ENCODE results near the gene MUC6. TPM values are rescaled to one million over a fixed set of nuclear protein-coding genes. Genes with fewer than 3 reads are reported as not detected.

The MUC6 gene
- total RNA-seq, 1 donor from 2014 or later, result not detected

DNA sequence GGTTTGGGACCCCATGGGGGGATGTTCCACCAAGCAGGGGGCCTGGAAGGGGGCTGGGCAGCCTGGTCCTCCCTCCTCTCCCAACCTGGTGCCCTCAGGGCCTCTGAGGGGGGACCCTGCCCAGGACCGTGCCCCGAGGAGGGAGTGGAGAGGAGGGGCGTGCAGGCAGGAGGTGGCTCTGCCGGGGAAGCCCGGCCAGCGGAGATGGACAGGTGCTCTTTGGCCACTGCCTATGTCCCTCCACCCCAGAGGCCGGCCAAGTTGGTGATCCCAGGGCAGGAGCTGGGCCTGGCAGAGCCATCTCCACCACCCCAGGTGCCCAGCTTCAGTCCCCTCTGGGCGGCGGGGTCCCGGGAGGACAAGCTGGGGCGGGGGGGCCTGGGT, 40.5 kb upstream of the MUC6 start:
- no peak overlapping the region for H3K27ac ChIP-seq
- ATAC-seq, result no peak
- peaks cover 17% of the 10 kb centered on the region for H3K4me1 ChIP-seq
- intact Hi-C loops (cut with DNase I), result no loop called here
- H3K9me3 ChIP-seq, result no peaks in the 10 kb centered on the region
- H3K27me3 ChIP-seq, result no peaks in the 10 kb centered on the region
- TF ChIP-seq, protein P1, sequence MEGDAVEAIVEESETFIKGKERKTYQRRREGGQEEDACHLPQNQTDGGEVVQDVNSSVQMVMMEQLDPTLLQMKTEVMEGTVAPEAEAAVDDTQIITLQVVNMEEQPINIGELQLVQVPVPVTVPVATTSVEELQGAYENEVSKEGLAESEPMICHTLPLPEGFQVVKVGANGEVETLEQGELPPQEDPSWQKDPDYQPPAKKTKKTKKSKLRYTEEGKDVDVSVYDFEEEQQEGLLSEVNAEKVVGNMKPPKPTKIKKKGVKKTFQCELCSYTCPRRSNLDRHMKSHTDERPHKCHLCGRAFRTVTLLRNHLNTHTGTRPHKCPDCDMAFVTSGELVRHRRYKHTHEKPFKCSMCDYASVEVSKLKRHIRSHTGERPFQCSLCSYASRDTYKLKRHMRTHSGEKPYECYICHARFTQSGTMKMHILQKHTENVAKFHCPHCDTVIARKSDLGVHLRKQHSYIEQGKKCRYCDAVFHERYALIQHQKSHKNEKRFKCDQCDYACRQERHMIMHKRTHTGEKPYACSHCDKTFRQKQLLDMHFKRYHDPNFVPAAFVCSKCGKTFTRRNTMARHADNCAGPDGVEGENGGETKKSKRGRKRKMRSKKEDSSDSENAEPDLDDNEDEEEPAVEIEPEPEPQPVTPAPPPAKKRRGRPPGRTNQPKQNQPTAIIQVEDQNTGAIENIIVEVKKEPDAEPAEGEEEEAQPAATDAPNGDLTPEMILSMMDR (IDR thresholded peaks at IDR 0.05), result no peak
- peak; percentile 62 for DNase-seq
- H3K36me3 ChIP-seq, result no peaks in the 10 kb centered on the region
- H3K4me3 ChIP-seq, result no peak overlapping the region

DNA sequence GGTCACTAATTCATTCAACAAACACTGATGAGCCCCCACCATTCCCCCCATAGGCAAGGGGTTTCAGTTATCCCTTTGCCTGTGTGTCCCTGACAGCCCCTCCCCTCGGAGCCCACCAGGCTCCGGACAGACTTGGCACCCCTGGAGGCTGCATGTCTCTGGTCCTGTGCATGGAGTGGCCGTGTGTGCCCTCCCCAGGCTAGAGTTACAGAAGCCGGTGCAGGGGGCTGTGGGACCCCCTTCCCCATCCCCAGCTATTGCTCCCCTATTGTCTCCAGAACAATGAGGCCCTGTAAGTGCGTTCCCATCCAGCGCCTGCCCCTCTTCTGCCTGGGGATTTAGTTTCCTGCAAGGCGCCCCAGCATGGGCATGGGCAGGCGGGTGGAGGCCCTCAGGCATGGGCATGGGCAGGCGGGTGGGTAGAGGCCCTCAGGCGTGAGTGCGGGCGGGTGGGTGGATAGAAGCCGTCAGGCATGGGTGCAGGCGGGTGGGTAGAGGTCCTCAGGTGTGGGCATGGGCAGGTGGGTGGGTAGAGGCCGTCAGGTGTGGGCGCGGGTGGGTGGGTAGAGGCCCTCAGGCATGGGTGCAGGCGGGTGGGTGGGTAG, 39.6 kb upstream of the MUC6 start:
- Histone ChIP-seq H3K4me1 (peaks cover 17% of the 10 kb centered on the region), H3K36me3 (no peaks in the 10 kb centered on the region), H3K4me3 (no peak overlapping the region), H3K9me3 (no peaks in the 10 kb centered on the region), H3K27me3 (no peaks in the 10 kb centered on the region), H3K27ac (no peak overlapping the region)
- DNase-seq, result peak; percentile 36
- TF ChIP-seq, protein P1 (IDR thresholded peaks at IDR 0.05), result no peak
- no peak for ATAC-seq
- intact Hi-C loops (cut with DNase I), result no loop called here

DNA sequence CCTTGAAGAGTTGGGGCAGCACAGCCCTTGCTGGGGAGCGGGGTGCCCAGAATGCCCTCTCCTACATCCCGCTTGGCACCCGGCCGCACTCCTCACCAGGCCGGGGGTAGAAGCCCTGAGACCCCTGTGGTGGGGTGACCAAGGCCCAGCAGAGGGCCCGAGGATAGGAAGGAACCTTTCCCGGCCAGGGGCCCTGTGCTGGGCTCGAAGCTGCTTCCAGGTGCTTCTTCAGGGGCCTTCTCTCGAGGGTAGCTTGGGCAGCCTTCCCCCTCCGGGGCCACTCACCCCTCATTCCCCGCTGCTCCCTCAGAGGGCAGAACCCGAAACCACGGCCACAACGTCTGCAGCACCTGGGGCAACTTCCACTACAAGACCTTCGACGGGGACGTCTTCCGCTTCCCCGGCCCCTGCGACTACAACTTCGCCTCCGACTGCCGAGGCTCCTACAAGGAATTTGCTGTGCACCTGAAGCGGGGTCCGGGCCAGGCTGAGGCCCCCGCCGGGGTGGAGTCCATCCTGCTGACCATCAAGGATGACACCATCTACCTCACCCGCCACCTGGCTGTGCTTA, 38.9 kb upstream of the MUC6 start:
- TF ChIP-seq, protein P1 (IDR thresholded peaks at IDR 0.05), result no peak
- H3K9me3 ChIP-seq, result no peaks in the 10 kb centered on the region
- no peak overlapping the region for H3K4me3 ChIP-seq
- H3K36me3 ChIP-seq, result no peaks in the 10 kb centered on the region
- H3K27ac ChIP-seq, result no peak overlapping the region
- ATAC-seq, result no peak
- peak; percentile 58 for DNase-seq
- H3K4me1 ChIP-seq, result peaks cover 17% of the 10 kb centered on the region
- H3K27me3 ChIP-seq, result no peaks in the 10 kb centered on the region
- intact Hi-C loops (cut with DNase I), result no loop called here

DNA sequence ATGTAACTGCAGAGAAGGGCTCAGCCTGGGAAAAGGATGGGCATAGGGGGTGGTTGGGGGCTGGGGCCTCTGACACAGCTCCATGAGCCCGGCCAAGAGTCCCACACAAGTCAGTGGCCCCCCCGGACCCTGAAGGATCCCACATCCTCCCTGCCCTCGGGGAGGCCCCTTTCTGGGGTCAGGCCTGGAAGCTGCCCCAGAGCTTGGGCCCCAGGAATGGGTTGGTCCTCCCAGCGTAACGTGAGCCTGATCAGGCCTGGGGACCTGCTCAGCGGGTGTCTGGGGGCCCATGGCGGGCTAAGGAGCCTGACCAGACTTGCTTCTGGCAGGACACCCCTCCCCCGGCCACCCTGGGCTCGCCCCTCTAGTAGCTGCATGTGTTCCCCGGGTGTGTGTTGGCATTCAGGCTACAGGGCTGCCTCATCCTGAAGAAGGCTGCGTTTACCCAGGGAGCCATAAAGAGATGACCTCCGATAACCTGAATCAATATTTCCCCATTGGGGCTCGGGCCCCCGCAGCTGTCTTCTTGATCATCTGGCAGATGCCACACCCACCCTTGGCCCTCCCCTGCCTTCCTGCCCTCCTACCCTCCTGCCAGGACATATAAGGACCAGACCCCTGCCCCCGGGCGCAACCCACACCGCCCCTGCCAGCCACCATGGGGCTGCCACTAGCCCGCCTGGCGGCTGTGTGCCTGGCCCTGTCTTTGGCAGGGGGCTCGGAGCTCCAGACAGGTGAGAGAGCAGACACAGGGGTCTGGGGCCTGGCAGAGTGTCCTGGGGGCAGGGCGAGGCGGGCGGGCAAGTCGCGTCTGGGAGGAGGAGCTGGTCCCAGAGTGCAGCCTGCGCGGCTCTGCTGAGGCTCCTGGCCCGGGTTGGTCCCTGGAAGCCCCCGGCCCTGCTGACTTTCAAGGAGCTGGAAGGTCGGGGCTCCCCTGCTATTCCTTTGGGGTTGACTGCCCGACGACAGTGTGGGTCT, 38.0 kb upstream of the MUC6 start, which contains the start of gene MUC2:
MUC2 (plus strand) TSS at position 631 of the 978 bp plus-strand sequence.
- DNase-seq (peak; percentile 62), ATAC-seq (no peak)
- Histone ChIP-seq H3K9me3 (no peaks in the 10 kb centered on the region), H3K4me3 (no peak within 1 kb of the TSS), H3K27ac (no peak within 1 kb of the TSS), H3K27me3 (no peaks in the 10 kb centered on the region), H3K4me1 (peaks cover 17% of the 10 kb centered on the region), H3K36me3 (no peaks in the 10 kb centered on the region)
- intact Hi-C loops (cut with DNase I), result no loop called here
- TF ChIP-seq, protein P1 (IDR thresholded peaks at IDR 0.05), result no peak

DNA sequence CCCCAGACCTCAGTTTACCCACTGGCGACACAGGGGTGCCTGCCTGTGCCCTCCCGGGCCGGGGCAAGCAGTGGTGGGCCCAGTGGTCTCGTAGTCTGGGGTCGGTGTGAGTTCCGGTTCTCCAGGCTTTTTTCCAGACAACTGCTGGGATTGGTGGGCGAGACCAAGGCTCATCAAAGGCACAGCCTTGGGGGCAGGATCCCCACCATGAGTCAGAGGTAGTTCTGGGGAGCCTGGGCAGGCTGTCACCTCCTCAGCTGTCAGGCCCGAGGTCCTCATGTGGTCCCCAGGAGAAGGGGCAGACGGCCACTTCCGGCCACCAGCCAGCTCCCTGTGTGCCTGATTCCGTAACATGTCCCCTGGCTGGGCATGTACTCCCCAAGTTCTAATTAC, 37.3 kb upstream of the MUC6 start:
- intact Hi-C loops (cut with DNase I), result no loop called here
- Histone ChIP-seq H3K4me3 (no peak overlapping the region), H3K36me3 (no peaks in the 10 kb centered on the region), H3K27ac (no peak overlapping the region), H3K4me1 (peaks cover 17% of the 10 kb centered on the region), H3K9me3 (no peaks in the 10 kb centered on the region), H3K27me3 (no peaks in the 10 kb centered on the region)
- DNase-seq (peak; percentile 55), ATAC-seq (no peak)
- TF ChIP-seq, protein P1 (IDR thresholded peaks at IDR 0.05), result no peak
